Natural killer cell (primary cell): ENCODE data around the gene POR. TPM values are rescaled to one million over a fixed set of nuclear protein-coding genes. Genes with fewer than 3 reads are reported as not detected.

ENCODE experiments used
- ATAC-seq, 3 donors: fragments of 150-1000 bp in 2 of 3; fragments of 200-7000 bp in 1 of 3; cut with Tn5 transposase; 1 replicate in 1 of 3; 2 replicates in 2 of 3; pipeline ENCODE4 v1.10.0; 2021; ENCODE audit warnings: mild to moderate bottlenecking in 2 of 3, moderate library complexity in 2 of 3
- DNase-seq, 2 donors: peaks; one replicate each; pipeline versions ENCODE4 v3.0.0 to v3.0.0-alpha.2; 2013 to 2021; ENCODE audit warnings: mixed read lengths in 1 of 2
- H3K27ac ChIP-seq: one replicate; pipeline ENCODE4 v1.5.1; 2013; ENCODE audit warnings: mild to moderate bottlenecking, low read length
- H3K27me3 ChIP-seq: one replicate; pipeline ENCODE4 v1.6.1; 2013; ENCODE audit warnings: low read length; ENCODE audit not compliant: control insufficient read depth, insufficient read depth
- H3K36me3 ChIP-seq: one replicate; pipeline ENCODE4 v1.6.1; 2013; ENCODE audit warnings: low read length; ENCODE audit not compliant: control insufficient read depth, insufficient read depth
- H3K4me1 ChIP-seq: one replicate; pipeline ENCODE4 v1.6.1; 2013; ENCODE audit warnings: low read length; ENCODE audit not compliant: control insufficient read depth, insufficient read depth
- H3K4me3 ChIP-seq: one replicate; pipeline ENCODE4 v1.5.1; 2013; ENCODE audit warnings: low read length
- H3K9me3 ChIP-seq: one replicate; pipeline ENCODE4 v1.6.1; 2013; ENCODE audit warnings: low read length; ENCODE audit not compliant: control insufficient read depth, insufficient read depth
- H3K27ac Mint-ChIP-seq, 2 donors: one replicate each; pipeline ENCODE4 v1.8.0; 2022; ENCODE audit warnings: mild to moderate bottlenecking in 2 of 2, mixed read lengths in 2 of 2, moderate library complexity in 1 of 2
- H3K27me3 Mint-ChIP-seq, 2 donors: one replicate each; pipeline ENCODE4 v1.8.0; 2022; ENCODE audit warnings: low read depth in 2 of 2, mixed read lengths in 2 of 2
- H3K36me3 Mint-ChIP-seq: one replicate; pipeline ENCODE4 v1.8.0; 2022; ENCODE audit warnings: mixed read lengths
- H3K4me1 Mint-ChIP-seq, 2 donors: one replicate each; pipeline ENCODE4 v1.8.0; 2022; ENCODE audit warnings: mixed read lengths in 2 of 2
- H3K4me3 Mint-ChIP-seq: one replicate; pipeline ENCODE4 v1.8.0; 2022; ENCODE audit warnings: mild to moderate bottlenecking, moderate library complexity, mixed read lengths
- H3K9me3 Mint-ChIP-seq, 2 donors: one replicate each; pipeline ENCODE4 v1.8.0; 2022; ENCODE audit warnings: mixed read lengths in 2 of 2
- WGBS: methylation state at CpG from one replicate; pipeline ENCODE4 v1.1.7; 2013; ENCODE audit warnings: missing lambda C conversion rate; ENCODE audit not compliant: insufficient coverage; 5-methylcytosine and 5-hydroxymethylcytosine counted together
- intact Hi-C: fragments of 100-400 bp; cut with micrococcal nuclease; formaldehyde crosslinking; loops from one replicate; pipeline ENCODE4 v1.14.2; 2022
- total RNA-seq, 4 donors: library from RNA; stranded (reverse); fragments of 120-200 nt in 1 of 4; gene quantifications; one replicate each; pipeline versions ENCODE4 v1.2.3 to v1.2.4, GENCODE V29; 2013 to 2022
- TF ChIP-seq, protein P1 (sequence below): fragments of 200-600 bp; IDR thresholded peaks from one replicate; pipeline ENCODE4 v1.8.0; 2022; ENCODE audit warnings: antibody characterized with exemption

POR gene
- total RNA-seq, 3 donors from 2014 or later (not counting 1 experiment from before 2014, with no cell fraction given): 56.0 to 60.5 (median 58.3) TPM

GRCh38 chr7:75915416-75916156 lies 631 bp downstream of the POR start:
- ATAC-seq: no peak
- Mint-ChIP-seq H3K4me1 (peaks cover 21 to 35% of the 10 kb centered on the region in 2 donors), H3K27ac (peak overlapping the region; percentile 89 to 92)

GRCh38 chr7:75916259-75916658 lies 1.3 kb downstream of the POR start:
- DNase-seq (no peak), ATAC-seq (no peak)
- H3K4me3 ChIP-seq: peak overlapping the region; percentile 87
- peaks cover 3% of the 10 kb centered on the region for H3K36me3 ChIP-seq
- H3K4me3 Mint-ChIP-seq: peak overlapping the region; percentile 90
- no peak overlapping the region for H3K27ac ChIP-seq
- 88% methylated on average over 5 of the region's 5 CpGs for WGBS
- TF ChIP-seq, protein P1, sequence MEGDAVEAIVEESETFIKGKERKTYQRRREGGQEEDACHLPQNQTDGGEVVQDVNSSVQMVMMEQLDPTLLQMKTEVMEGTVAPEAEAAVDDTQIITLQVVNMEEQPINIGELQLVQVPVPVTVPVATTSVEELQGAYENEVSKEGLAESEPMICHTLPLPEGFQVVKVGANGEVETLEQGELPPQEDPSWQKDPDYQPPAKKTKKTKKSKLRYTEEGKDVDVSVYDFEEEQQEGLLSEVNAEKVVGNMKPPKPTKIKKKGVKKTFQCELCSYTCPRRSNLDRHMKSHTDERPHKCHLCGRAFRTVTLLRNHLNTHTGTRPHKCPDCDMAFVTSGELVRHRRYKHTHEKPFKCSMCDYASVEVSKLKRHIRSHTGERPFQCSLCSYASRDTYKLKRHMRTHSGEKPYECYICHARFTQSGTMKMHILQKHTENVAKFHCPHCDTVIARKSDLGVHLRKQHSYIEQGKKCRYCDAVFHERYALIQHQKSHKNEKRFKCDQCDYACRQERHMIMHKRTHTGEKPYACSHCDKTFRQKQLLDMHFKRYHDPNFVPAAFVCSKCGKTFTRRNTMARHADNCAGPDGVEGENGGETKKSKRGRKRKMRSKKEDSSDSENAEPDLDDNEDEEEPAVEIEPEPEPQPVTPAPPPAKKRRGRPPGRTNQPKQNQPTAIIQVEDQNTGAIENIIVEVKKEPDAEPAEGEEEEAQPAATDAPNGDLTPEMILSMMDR: no peak
- intact Hi-C loops: no loop called here
- no peaks in the 10 kb centered on the region for H3K27me3 Mint-ChIP-seq
- H3K9me3 ChIP-seq: no peaks in the 10 kb centered on the region
- no peaks in the 10 kb centered on the region for H3K9me3 Mint-ChIP-seq
- peaks cover 34% of the 10 kb centered on the region for H3K4me1 ChIP-seq
- peaks cover 26 to 42% of the 10 kb centered on the region in 2 donors for H3K4me1 Mint-ChIP-seq
- no peaks in the 10 kb centered on the region for H3K27me3 ChIP-seq
- peak overlapping the region; percentile 89 to 92 for H3K27ac Mint-ChIP-seq
- no peaks in the 10 kb centered on the region for H3K36me3 Mint-ChIP-seq

More at GRCh38 chr7:75915416-75916156, 631 bp downstream of the POR start:
- Histone ChIP-seq H3K36me3 (peaks cover 3% of the 10 kb centered on the region), H3K4me3 (peak overlapping the region; percentile 87), H3K9me3 (no peaks in the 10 kb centered on the region), H3K27ac (peak overlapping the region; percentile 61), H3K27me3 (no peaks in the 10 kb centered on the region), H3K4me1 (peaks cover 27% of the 10 kb centered on the region)
- Mint-ChIP-seq H3K4me3 (peak overlapping the region; percentile 90), H3K36me3 (no peaks in the 10 kb centered on the region), H3K9me3 (no peaks in the 10 kb centered on the region), H3K27me3 (no peaks in the 10 kb centered on the region)
- peak in 1 of 2 donors; percentile 54 for DNase-seq
- 2% methylated on average over 32 of the region's 32 CpGs for WGBS
- TF ChIP-seq, protein P1: no peak
- intact Hi-C loops: no loop called here

DNA sequence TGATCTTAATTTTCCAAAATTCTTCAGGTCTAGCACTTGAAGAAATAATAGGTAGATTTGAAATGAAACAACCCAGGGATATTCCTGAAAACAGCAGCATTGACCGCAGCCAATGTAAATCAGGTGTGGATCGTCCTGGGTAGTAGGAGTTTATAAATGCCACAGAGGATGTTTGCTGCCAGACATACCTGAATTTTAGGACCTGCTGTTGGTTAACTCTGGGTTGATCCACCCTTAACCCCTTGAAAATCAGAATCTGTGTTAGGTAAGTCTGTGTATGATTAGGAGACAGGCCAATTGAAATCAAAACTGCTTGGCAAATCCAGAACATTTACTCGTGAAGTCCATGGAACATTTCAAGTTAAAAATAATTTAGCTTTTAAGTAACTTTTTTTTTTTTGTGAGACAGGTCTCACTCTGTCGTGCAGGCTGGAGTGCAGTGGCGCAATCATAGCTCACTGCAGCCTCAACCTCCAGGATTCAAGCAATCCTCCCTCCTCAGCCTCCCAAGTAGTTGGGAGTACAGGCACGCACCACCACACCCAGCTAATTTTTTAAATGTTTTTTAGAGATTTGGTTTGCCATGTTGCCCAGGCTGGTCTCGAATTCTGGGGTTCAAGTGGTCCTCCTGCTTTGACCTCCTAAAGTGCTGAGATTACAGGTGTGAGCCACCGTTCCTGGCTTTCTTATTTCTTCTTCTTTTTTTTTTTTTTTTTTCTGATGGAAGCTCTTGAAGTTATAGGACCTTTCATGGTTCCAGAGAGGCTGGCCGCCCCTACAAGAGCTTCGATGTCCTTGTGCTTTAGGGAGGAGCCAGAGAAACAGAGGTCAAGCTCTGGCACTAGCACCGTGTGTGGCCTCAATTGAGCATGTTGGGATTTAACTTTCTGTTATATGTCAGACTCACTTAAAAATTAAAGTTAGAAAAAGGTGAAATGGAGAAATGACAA lies 2.0 kb downstream of the POR start:
- Mint-ChIP-seq H3K4me1 (peaks cover 31 to 49% of the 10 kb centered on the region in 2 donors), H3K27ac (no peak overlapping the region)
- WGBS: 97% methylated on average over 9 of the region's 11 CpGs

More for the DNA sequence above, 2.0 kb downstream of the POR start:
- Mint-ChIP-seq H3K9me3 (no peaks in the 10 kb centered on the region), H3K27me3 (no peaks in the 10 kb centered on the region), H3K4me3 (peak overlapping the region; percentile 47), H3K36me3 (no peaks in the 10 kb centered on the region)
- H3K4me3 ChIP-seq: no peak overlapping the region
- no peaks in the 10 kb centered on the region for H3K9me3 ChIP-seq
- DNase-seq (no peak), ATAC-seq (no peak)
- H3K27ac ChIP-seq: no peak overlapping the region
- TF ChIP-seq, protein P1: no peak
- peaks cover 34% of the 10 kb centered on the region for H3K4me1 ChIP-seq
- peaks cover 3% of the 10 kb centered on the region for H3K36me3 ChIP-seq
- no peaks in the 10 kb centered on the region for H3K27me3 ChIP-seq
- intact Hi-C loops: no loop called here
